Measurements from ENCODE around the gene ARL8A.

GRCh38 chr1:202086579-202087350, 57.8 kb downstream of the ARL8A start:
- TF ChIP-seq CTCF (IDR thresholded peaks at IDR 0.05 in 8 of 11, conservative IDR thresholded peaks at IDR 0.05 in 3 of 11) (no peak), POLR2A (IDR thresholded peaks at IDR 0.05) (no peak), POLR2AphosphoS5 (IDR thresholded peaks at IDR 0.05) (no peak)
